Brain microvascular endothelial cell (primary cell): Measurements from ENCODE around the gene ADAM12.

Experiments
- DNase-seq: peaks from one replicate; pipeline ENCODE4 v3.0.0-alpha.2; 2020
- H3K27ac ChIP-seq: fragments of 250-450 bp; sonication (Bioruptor Pico); 2 replicates; pipeline ENCODE4 v1.5.1; 2020; ENCODE audit warnings: mild to moderate bottlenecking, moderate library complexity
- H3K27me3 ChIP-seq: fragments of 250-450 bp; sonication (Bioruptor Pico); replicated peaks from 2 replicates; pipeline ENCODE4 v1.5.1; 2020; ENCODE audit warnings: mild to moderate bottlenecking
- H3K36me3 ChIP-seq: fragments of 250-450 bp; sonication (Bioruptor Pico); replicated peaks from 2 replicates; pipeline ENCODE4 v1.5.1; 2020; ENCODE audit warnings: mild to moderate bottlenecking
- H3K4me3 ChIP-seq: 2 replicates; pipeline ENCODE4 v1.5.1; 2011; ENCODE audit warnings: low read depth, mild to moderate bottlenecking, control low read depth, low read length, moderate library complexity
- in situ Hi-C: cut with HindIII; loops from 2 replicates; pipeline ENCODE4 v1.10.0; 2017; ENCODE audit warnings: low sequenced_read_pairs, low pct_ligation_motif_present
- TF ChIP-seq, protein P1 (sequence below): IDR thresholded peaks from 2 replicates; pipeline ENCODE4 v1.5.1; 2011; ENCODE audit warnings: low read depth, mild to moderate bottlenecking, moderate library complexity, low read length, control low read depth, inconsistent platforms; ENCODE audit errors: missing control alignments

Gene ADAM12

DNA sequence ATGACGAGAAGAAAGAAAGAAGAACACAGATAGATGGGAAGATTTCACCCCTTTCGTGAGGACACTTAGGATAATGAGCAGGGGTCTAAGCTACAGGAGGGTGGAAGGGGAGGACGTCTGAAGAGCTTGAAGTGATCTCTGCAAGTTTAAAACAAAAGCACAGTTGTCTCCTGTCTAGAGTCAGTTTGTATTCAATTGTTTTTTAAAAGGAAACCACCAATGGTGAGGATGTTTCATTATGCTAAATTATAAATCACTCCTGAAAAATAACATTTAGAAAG is 85.9 kb downstream of the ADAM12 start:
- Histone ChIP-seq H3K27ac (no peak overlapping the region), H3K4me3 (no peak overlapping the region), H3K36me3 (no peaks in the 10 kb centered on the region), H3K27me3 (no peaks in the 10 kb centered on the region)
- in situ Hi-C loops: no loop called here
- TF ChIP-seq, protein P1, sequence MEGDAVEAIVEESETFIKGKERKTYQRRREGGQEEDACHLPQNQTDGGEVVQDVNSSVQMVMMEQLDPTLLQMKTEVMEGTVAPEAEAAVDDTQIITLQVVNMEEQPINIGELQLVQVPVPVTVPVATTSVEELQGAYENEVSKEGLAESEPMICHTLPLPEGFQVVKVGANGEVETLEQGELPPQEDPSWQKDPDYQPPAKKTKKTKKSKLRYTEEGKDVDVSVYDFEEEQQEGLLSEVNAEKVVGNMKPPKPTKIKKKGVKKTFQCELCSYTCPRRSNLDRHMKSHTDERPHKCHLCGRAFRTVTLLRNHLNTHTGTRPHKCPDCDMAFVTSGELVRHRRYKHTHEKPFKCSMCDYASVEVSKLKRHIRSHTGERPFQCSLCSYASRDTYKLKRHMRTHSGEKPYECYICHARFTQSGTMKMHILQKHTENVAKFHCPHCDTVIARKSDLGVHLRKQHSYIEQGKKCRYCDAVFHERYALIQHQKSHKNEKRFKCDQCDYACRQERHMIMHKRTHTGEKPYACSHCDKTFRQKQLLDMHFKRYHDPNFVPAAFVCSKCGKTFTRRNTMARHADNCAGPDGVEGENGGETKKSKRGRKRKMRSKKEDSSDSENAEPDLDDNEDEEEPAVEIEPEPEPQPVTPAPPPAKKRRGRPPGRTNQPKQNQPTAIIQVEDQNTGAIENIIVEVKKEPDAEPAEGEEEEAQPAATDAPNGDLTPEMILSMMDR: no peak
- no peak for DNase-seq

DNA sequence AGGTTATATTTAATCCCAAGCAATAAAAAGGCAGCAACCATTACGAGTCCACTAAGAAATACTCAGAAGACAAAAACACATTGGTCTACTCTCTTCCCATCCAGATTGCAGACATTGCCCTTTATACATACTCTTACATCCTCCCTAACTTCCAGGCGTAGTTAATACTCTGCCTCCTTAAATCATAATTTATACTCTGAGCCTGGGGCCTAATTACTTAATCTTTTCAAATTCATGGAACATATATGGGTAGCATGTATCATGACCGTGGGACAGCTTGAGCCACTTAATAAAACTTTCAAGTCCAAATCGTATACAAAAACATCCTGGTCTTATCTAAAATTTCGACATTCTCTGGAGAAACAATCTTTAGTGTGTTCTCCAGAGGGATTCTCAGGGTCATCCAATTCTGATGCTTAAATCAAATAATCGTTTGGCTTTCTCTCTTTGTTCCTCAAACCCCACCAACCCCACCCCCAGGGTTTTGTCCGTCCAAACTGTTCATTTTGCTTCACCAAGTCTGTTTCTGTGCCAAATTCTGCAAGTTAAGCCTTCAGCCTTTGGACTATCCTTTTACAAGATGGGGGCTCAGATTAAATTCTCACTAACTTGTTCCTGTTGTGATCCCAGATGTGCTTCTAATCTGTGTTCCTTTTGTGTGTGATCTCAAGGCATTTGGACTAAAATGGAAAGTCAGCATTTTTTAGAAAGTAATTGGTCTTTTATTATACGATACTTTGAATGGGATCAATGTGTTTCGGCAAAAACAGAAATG is 86.4 kb downstream of the ADAM12 start:
- TF ChIP-seq, protein P1: no peak

GRCh38 chr10:126294451-126294850 is 93.8 kb downstream of the ADAM12 start:
- Histone ChIP-seq H3K27ac (no peak overlapping the region), H3K27me3 (no peaks in the 10 kb centered on the region), H3K4me3 (no peak overlapping the region), H3K36me3 (no peaks in the 10 kb centered on the region)
- no peak for DNase-seq
- TF ChIP-seq, protein P1: no peak
- in situ Hi-C loops: no loop called here

More for the DNA sequence above, 86.4 kb downstream of the ADAM12 start:
- H3K4me3 ChIP-seq: no peak overlapping the region
- H3K36me3 ChIP-seq: no peaks in the 10 kb centered on the region
- no peak overlapping the region for H3K27ac ChIP-seq
- no peaks in the 10 kb centered on the region for H3K27me3 ChIP-seq
- in situ Hi-C loops: no loop called here
- no peak for DNase-seq

DNA sequence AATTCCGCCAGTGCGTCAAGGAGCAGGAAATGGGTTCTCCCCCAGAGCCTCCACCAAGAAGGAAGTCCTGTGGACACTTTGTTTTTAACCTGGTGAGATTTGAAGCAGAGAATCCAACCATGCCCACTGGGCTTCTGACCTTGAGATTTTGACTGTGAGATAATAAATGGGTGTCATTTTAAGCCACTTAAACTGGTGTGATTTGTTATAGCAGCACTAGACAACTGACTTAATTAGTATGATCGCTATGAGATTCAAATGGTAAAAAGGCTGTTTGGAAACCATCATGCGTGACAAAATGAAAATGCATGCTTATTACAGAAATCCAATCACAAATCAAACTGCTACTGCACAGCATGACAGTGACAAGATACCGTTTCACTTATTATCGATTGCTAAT is 98.0 kb downstream of the ADAM12 start:
- in situ Hi-C loops: no loop called here
- no peak for DNase-seq
- Histone ChIP-seq H3K36me3 (no peaks in the 10 kb centered on the region), H3K27ac (no peak overlapping the region), H3K27me3 (no peaks in the 10 kb centered on the region), H3K4me3 (no peak overlapping the region)
- TF ChIP-seq, protein P1: no peak

DNA sequence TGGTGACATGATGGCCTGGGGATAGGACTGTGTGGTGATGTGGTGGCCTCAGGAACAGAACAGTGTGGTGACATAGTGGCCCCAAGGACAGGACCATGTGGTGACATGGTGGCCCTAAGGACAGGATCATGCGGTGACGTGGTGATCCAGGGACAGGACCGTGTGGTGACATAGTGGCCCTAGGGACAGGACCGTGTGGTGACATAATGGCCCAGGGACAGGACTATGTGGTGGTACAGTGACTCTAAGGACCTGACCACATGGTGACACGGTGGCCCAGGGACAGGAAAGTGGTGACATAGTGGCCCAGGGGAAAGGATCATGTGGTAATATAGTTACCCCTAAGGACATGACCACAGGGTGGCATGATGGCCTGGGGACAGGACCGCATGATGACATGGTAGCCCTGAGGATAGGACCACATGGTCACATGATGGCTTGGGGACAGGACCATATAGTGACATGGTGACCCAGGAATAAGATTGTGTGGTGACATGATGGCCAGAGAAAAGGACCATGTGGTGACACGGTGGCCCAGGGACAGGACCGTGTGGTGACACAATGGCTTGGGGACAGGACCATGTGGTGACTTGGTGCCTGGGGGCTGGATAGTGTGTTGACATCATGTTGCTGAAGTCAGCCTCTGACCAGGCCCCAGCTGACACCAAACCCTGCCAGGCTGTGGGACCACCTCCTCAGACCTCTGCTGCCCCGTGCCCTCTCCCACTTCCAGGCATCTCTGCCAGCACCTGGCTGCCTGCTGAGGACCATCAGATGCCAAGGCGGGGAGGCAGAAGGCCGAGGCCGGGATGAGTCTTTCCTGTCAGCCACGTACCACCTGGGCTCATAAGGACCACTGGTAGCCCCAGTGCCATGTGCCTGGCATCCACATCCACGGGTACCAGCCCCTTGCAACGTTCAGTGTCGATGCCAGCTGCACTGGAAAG is 99.5 kb downstream of the ADAM12 start:
- no peak overlapping the region for H3K4me3 ChIP-seq
- no peaks in the 10 kb centered on the region for H3K36me3 ChIP-seq
- no peaks in the 10 kb centered on the region for H3K27me3 ChIP-seq
- H3K27ac ChIP-seq: no peak overlapping the region
- no peak for DNase-seq
- in situ Hi-C loops: no loop called here
- TF ChIP-seq, protein P1: no peak
